NCI-H345 treated with DMSO at 0.1 percent for 48 hours (cell line): Measurements from ENCODE around the gene EML5.

Experiments
- DNase-seq: peaks from one replicate; lab custom pipeline; 2025; ENCODE audit not compliant: unreplicated experiment; lab: John Stamatoyannopoulos, UW

EML5 gene

DNA sequence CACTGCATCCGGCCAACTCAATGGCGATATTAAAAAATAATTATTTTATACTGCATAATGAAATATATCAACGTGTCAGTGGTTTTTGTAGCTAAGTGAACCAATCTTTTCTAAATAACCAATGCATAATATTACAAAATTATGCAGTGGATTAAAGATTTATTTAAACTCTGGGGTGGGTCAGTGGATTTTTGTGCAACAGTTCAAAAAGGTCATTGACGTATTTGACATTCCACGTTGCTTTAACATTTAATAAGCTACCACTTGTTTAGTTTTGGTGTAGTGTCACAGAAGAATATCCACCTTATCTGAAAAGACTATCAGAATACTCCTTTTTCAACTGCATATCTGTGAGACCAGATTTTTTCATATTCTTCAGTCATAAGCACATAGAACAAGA is 227.3 kb downstream of the EML5 start:
- DNase-seq = no peak

- no peak for DNase-seq
These were observed 228.9 kb downstream of the EML5 start for GRCh38 chr14:88563845-88564244.

DNA sequence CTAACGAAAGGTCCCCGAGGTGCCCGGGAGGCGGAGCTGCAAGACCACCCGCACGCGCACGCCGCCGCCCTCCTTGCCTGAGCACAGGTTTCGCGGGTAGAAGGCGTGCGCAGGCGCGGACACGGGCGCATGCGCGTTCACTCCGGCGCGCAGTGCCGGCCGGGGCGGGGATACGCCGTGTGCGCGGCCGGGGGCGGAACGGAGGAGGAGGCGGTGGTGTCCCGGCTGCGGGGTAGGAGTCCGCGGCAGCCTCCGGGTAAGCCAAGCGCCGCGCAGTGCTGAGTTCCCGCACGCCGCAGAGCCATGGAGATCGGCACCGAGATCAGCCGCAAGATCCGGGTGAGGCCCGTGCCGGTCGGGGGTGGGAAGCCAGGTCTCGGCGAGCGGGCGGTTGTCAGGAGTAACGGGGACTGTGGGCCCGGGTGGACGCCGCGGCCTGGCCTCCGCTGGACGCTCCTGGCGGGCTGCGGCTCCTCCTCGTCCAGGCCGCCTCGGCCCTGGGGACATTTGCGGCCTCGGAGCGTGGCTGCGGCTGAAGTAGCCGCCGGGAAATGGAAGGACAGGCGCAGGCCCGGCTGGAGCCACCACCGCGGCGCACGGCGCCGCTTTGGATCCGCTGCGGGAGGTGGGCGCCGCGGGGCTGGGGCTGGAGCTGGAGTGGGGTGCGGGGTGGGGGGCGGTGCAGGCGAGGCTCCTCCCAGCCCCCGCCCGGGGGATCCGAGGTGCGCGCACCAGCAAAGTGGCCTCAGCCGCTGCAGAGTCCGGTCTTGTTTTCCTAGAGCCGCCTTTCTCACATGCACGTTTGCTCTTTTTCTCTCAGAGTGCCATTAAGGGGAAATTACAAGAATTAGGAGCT is 229.7 kb downstream of the EML5 start, which contains the start of gene ZC3H14:
Gene ZC3H14 (plus strand): TSS at position 207 of the 856 bp plus-strand sequence. CDS start 97 bp downstream, at position 304.
- peak; percentile 80 for DNase-seq

DNA sequence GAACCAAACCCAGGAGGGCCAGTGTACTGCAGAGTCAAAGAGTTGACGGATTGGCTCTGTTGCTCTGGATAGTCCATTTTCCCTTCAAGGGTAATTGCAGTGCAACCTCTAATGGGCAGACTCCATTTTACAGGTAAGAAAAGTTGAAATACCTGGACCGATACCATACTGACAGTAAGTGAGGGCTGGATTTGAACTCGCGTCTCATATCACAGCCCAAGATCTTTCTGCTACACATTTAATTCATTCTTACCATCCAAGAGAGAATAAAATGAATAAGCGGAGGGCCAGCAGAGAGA is 230.3 kb downstream of the EML5 start:
- DNase-seq = no peak
